ENCODE measurements around the gene TIMM10B. TPM values are rescaled to one million over a fixed set of nuclear protein-coding genes. Genes with fewer than 3 reads are reported as not detected.

TIMM10B gene
- total RNA-seq, 1 experiment from 2014 or later, result 63.8 TPM

GRCh38 chr11:6433998-6434660 is 47.2 kb upstream of the TIMM10B start:
- intact Hi-C loops (cut with micrococcal nuclease; ENCODE audit: unreplicated experiment) (no loop called here), in situ Hi-C loops (cut with HindIII; ENCODE audit: low pct_unique_long_range_greater_than_20kb, low sequenced_read_pairs) (no loop called here)
- no peak for TF ChIP-seq REST (IDR thresholded peaks at IDR 0.05; ENCODE audit: insufficient read depth in 1 of 2, low read depth in 2 of 2, low read length in 1 of 2)
- no peak for TF ChIP-seq SIN3A (IDR thresholded peaks at IDR 0.05; ENCODE audit: borderline replicate concordance, insufficient read depth, low read depth, low read length)
- no peak for TF ChIP-seq TCF7L2 (IDR thresholded peaks at IDR 0.05; ENCODE audit: low read depth, low read length)
- TF ChIP-seq POLR2AphosphoS5 (IDR thresholded peaks at IDR 0.05; ENCODE audit: low read depth, low read length), result no peak
- DNase-seq (ENCODE audit: low read depth, low spot score) (no peak), ATAC-seq (no peak)
- Histone ChIP-seq H3K4me1 (ENCODE audit: control insufficient read depth, insufficient read depth, low read length) (no peaks in the 10 kb centered on the region), H3K27me3 (ENCODE audit: control insufficient read depth, insufficient read depth, low read length) (no peaks in the 10 kb centered on the region), H3K9me3 (ENCODE audit: control insufficient read depth, insufficient read depth, low read depth, low read length) (no peaks in the 10 kb centered on the region), H3K4me3 (ENCODE audit: low read depth in 2 of 2, low read length in 2 of 2) (no peak overlapping the region), H3K36me3 (ENCODE audit: control insufficient read depth, insufficient read depth, low read length) (no peaks in the 10 kb centered on the region), H3K27ac (ENCODE audit: low read length) (no peak overlapping the region)
- ChIA-PET POLR2A (no interaction called here), CTCF (no interaction called here)
- no TSS peak for BruUV-seq (replicated peaks)

GRCh38 chr11:6437423-6437822 is 43.9 kb upstream of the TIMM10B start:
- no peak overlapping the region for H3K4me3 ChIP-seq (ENCODE audit: low read depth in 2 of 2, low read length in 2 of 2)
- no peaks in the 10 kb centered on the region for H3K36me3 ChIP-seq (ENCODE audit: control insufficient read depth, insufficient read depth, low read length)
- no peak overlapping the region for H3K27ac ChIP-seq (ENCODE audit: low read length)
- ChIA-PET CTCF (interaction anchor here (0.8 kb wide), 1 partner anchor 68 kb away, joined by 3 read pairs; no protein-coding TSS in a partner anchor), POLR2A (no interaction called here)
- no peaks in the 10 kb centered on the region for H3K4me1 ChIP-seq (ENCODE audit: control insufficient read depth, insufficient read depth, low read length)
- intact Hi-C loops (cut with micrococcal nuclease; ENCODE audit: unreplicated experiment) (no loop called here), in situ Hi-C loops (cut with HindIII; ENCODE audit: low pct_unique_long_range_greater_than_20kb, low sequenced_read_pairs) (no loop called here)
- H3K27me3 ChIP-seq (ENCODE audit: control insufficient read depth, insufficient read depth, low read length), result no peaks in the 10 kb centered on the region
- ATAC-seq (no peak), DNase-seq (ENCODE audit: low read depth, low spot score) (no peak)
- TF ChIP-seq TCF7L2 (IDR thresholded peaks at IDR 0.05; ENCODE audit: low read depth, low read length), result no peak
- no peak for TF ChIP-seq POLR2AphosphoS5 (IDR thresholded peaks at IDR 0.05; ENCODE audit: low read depth, low read length)
- no peak for TF ChIP-seq CTCF (IDR thresholded peaks at IDR 0.05)
- no peak for TF ChIP-seq REST (IDR thresholded peaks at IDR 0.05; ENCODE audit: insufficient read depth in 1 of 2, low read depth in 2 of 2, low read length in 1 of 2)
- no peak for TF ChIP-seq SIN3A (IDR thresholded peaks at IDR 0.05; ENCODE audit: borderline replicate concordance, insufficient read depth, low read depth, low read length)
- no peaks in the 10 kb centered on the region for H3K9me3 ChIP-seq (ENCODE audit: control insufficient read depth, insufficient read depth, low read depth, low read length)
- no TSS peak for BruUV-seq (replicated peaks)
